IPS-20b (cell line): ENCODE results near the gene ASB9.

Experiments used
- H3K27ac ChIP-seq: one replicate; pipeline ENCODE4 v1.5.1; 2013; ENCODE audit warnings: low read length
- H3K27me3 ChIP-seq: 2 replicates; pipeline ENCODE4 v1.6.1; 2013; ENCODE audit warnings: mild to moderate bottlenecking, low read length, inconsistent platforms; ENCODE audit not compliant: insufficient read depth
- H3K36me3 ChIP-seq: 2 replicates; pipeline ENCODE4 v1.6.1; 2013; ENCODE audit warnings: low read depth, mild to moderate bottlenecking, inconsistent platforms, low read length, moderate library complexity; ENCODE audit not compliant: insufficient read depth
- H3K4me1 ChIP-seq: 2 replicates; pipeline ENCODE4 v1.6.1; 2013; ENCODE audit warnings: mild to moderate bottlenecking, control low read depth, inconsistent platforms, low read length, moderate library complexity; ENCODE audit not compliant: insufficient read depth
- H3K4me3 ChIP-seq: 2 replicates; pipeline ENCODE4 v1.5.1; 2013; ENCODE audit warnings: mild to moderate bottlenecking, low read length, inconsistent platforms
- H3K9ac ChIP-seq: 2 replicates; pipeline ENCODE4 v1.6.1; 2013; ENCODE audit warnings: low read depth, mild to moderate bottlenecking, inconsistent platforms, low read length, moderate library complexity
- H3K9me3 ChIP-seq: 2 replicates; pipeline ENCODE4 v1.6.1; 2013; ENCODE audit warnings: mild to moderate bottlenecking, low read depth, low read length, inconsistent platforms; ENCODE audit not compliant: insufficient read depth

Gene ASB9

GRCh38 chrX:15240414-15240813 lies 29.5 kb downstream of the ASB9 start:
- Histone ChIP-seq H3K4me3 (no peak overlapping the region), H3K9me3 (no peaks in the 10 kb centered on the region), H3K36me3 (no peaks in the 10 kb centered on the region), H3K27me3 (no peaks in the 10 kb centered on the region), H3K9ac (no peak overlapping the region), H3K27ac (no peak overlapping the region), H3K4me1 (no peaks in the 10 kb centered on the region)

GRCh38 chrX:15236146-15236545 lies 33.7 kb downstream of the ASB9 start:
- Histone ChIP-seq H3K4me3 (no peak overlapping the region), H3K4me1 (no peaks in the 10 kb centered on the region), H3K27ac (no peak overlapping the region), H3K27me3 (no peaks in the 10 kb centered on the region), H3K9me3 (no peaks in the 10 kb centered on the region), H3K36me3 (no peaks in the 10 kb centered on the region), H3K9ac (no peak overlapping the region)

GRCh38 chrX:15235001-15235400 lies 34.9 kb downstream of the ASB9 start:
- no peak overlapping the region for H3K27ac ChIP-seq
- no peak overlapping the region for H3K9ac ChIP-seq
- no peaks in the 10 kb centered on the region for H3K27me3 ChIP-seq
- no peak overlapping the region for H3K4me3 ChIP-seq
- no peaks in the 10 kb centered on the region for H3K36me3 ChIP-seq
- H3K9me3 ChIP-seq, result no peaks in the 10 kb centered on the region
- no peaks in the 10 kb centered on the region for H3K4me1 ChIP-seq

- H3K27me3 ChIP-seq, result no peaks in the 10 kb centered on the region
- no peaks in the 10 kb centered on the region for H3K9me3 ChIP-seq
- no peaks in the 10 kb centered on the region for H3K4me1 ChIP-seq
- H3K9ac ChIP-seq, result no peak overlapping the region
- no peak overlapping the region for H3K27ac ChIP-seq
- no peaks in the 10 kb centered on the region for H3K36me3 ChIP-seq
- no peak overlapping the region for H3K4me3 ChIP-seq
Measured at GRCh38 chrX:15233416-15234015, 36.4 kb downstream of the ASB9 start.

GRCh38 chrX:15224747-15225146 lies 45.1 kb downstream of the ASB9 start:
- Histone ChIP-seq H3K27me3 (no peaks in the 10 kb centered on the region), H3K9ac (no peak overlapping the region), H3K27ac (no peak overlapping the region), H3K4me3 (no peak overlapping the region), H3K4me1 (no peaks in the 10 kb centered on the region), H3K36me3 (no peaks in the 10 kb centered on the region), H3K9me3 (no peaks in the 10 kb centered on the region)

DNA sequence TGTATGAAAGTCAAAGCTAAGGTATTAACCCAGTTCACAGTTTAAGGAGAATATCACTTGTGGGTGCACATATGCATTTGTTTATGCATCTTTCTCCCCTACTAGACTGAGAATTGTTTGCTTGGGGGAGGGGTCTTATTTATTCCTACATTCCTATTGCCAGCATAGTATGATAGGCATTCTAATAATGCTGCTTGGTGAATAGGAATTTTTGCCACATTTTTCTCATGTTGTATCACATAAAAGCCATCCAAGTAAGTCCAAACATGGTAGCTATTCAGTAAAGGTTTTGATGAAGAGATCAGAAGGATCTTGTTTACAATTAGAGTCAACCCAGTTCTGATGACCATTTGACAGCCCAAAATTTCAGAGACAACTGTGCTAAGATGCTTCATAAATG lies 48.6 kb downstream of the ASB9 start:
- H3K9ac ChIP-seq, result no peak overlapping the region
- H3K4me1 ChIP-seq, result no peaks in the 10 kb centered on the region
- no peaks in the 10 kb centered on the region for H3K9me3 ChIP-seq
- H3K27ac ChIP-seq, result no peak overlapping the region
- no peaks in the 10 kb centered on the region for H3K27me3 ChIP-seq
- H3K4me3 ChIP-seq, result no peak overlapping the region
- H3K36me3 ChIP-seq, result no peaks in the 10 kb centered on the region

DNA sequence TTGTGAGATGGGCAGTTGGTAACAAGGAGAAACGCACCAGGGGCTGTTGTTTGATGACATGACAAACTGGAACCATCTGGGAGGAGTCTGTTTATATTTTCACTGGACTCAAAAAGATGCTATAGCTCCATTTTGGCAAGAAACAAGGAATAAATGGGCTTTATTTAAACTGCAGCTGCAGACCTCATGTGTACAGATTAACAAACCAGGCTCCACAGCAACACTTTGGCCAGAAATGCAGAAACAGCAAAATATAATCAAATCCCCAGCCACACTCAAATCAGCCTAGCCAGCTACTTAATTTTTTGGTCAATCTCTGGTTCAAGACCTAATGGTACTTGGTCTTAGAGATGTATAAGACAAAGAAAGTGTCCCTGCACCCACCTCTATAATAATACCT lies 52.7 kb downstream of the ASB9 start:
- Histone ChIP-seq H3K27me3 (no peaks in the 10 kb centered on the region; the same call in 1 of the 2 replicates), H3K4me3 (no peak overlapping the region), H3K36me3 (no peaks in the 10 kb centered on the region), H3K4me1 (no peaks in the 10 kb centered on the region), H3K9me3 (no peaks in the 10 kb centered on the region), H3K27ac (no peak overlapping the region), H3K9ac (no peak overlapping the region)

DNA sequence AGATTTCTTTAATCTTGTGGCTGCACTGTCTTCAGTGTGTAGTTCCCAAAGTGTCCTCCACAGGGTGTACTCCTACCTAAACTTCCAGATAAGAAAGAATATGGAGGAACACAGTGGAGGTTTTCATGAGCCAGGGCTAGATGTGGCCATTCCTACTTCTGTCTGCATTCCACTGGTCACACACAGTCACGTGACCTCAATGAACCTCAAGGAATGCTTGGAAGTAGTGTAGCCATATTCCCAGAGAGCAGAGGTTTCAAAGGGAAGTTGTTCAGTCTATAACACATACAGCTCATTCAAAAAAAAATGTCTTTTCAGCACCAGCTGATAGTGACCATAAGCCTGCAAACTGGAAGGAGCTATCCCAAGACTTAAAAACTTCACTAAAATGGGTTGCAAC lies 53.6 kb downstream of the ASB9 start:
- Histone ChIP-seq H3K27me3 (no peaks in the 10 kb centered on the region; the same call in 1 of the 2 replicates), H3K4me1 (no peaks in the 10 kb centered on the region), H3K27ac (no peak overlapping the region), H3K9me3 (no peaks in the 10 kb centered on the region), H3K9ac (no peak overlapping the region), H3K4me3 (no peak overlapping the region), H3K36me3 (no peaks in the 10 kb centered on the region)

DNA sequence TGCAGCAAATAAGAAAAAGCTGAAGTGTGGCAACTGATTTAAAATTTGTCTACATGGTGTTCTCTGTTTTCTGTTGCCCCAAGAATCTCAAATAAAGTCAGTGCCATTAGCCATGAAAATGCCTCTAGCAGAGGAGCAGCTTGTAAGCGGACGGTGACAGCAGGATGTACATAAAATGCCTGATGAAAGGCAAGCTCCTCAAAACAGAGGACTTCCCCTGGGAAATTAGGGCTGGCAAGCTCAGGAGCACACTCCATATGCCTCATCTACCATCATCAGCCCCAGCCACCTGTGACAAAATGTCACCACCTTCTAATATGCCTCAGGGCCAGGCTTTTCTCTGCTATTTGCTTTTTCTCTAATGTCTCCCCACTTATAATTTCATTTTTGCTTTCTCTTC lies 54.5 kb downstream of the ASB9 start:
- H3K27me3 ChIP-seq, result no peaks in the 10 kb centered on the region; the same call in 1 of the 2 replicates
- no peak overlapping the region for H3K9ac ChIP-seq

DNA sequence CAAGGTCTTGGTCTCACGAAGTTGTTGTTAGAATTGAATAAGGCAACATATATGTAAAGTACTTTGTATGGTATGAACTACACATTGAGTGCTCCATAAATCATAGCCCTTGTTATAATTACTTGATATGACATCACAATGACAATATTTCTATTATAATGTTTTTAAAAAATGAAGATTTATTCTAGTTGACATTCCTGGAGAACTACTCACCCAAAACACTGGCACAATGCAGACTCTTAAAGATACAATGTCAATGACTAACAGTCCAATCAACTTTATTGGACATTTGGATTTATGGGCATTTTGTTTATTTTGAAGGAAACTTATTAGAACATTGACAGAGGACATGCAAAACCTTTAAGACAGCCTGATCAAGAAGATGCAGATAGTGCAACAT lies 55.3 kb downstream of the ASB9 start:
- no peak overlapping the region for H3K4me3 ChIP-seq
- no peaks in the 10 kb centered on the region; the same call in 1 of the 2 replicates for H3K27me3 ChIP-seq
- no peaks in the 10 kb centered on the region for H3K9me3 ChIP-seq
- no peak overlapping the region for H3K27ac ChIP-seq
- H3K36me3 ChIP-seq, result no peaks in the 10 kb centered on the region
- H3K9ac ChIP-seq, result no peak overlapping the region
- H3K4me1 ChIP-seq, result no peaks in the 10 kb centered on the region

More for the DNA sequence above, 54.5 kb downstream of the ASB9 start:
- no peaks in the 10 kb centered on the region for H3K4me1 ChIP-seq
- no peaks in the 10 kb centered on the region for H3K36me3 ChIP-seq
- H3K9me3 ChIP-seq, result no peaks in the 10 kb centered on the region
- H3K27ac ChIP-seq, result no peak overlapping the region
- no peak overlapping the region for H3K4me3 ChIP-seq

- Histone ChIP-seq H3K27me3 (no peaks in the 10 kb centered on the region), H3K9me3 (no peaks in the 10 kb centered on the region), H3K36me3 (no peaks in the 10 kb centered on the region), H3K9ac (no peak overlapping the region), H3K4me3 (no peak overlapping the region), H3K27ac (no peak overlapping the region), H3K4me1 (no peaks in the 10 kb centered on the region)
Measured at GRCh38 chrX:15209096-15209495, 60.8 kb downstream of the ASB9 start.

DNA sequence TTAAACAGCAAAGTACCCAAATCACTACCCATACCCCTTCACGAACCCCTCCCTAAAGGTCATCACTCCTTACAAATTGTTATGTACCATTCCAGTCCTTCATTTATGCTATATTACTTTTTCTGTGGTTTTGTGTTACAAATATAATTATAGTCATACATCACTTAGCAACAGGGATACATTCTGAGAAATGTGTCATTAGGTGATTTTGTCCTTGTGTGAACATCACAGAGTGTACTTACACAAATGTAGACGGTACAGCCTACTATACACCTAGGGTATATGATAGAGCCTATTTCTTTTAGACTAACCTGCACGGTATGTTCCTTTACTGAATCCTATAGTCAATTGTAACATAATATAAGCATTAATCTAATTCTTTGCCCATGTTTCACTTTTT lies 61.9 kb downstream of the ASB9 start:
- Histone ChIP-seq H3K4me3 (no peak overlapping the region), H3K9me3 (no peaks in the 10 kb centered on the region), H3K4me1 (no peaks in the 10 kb centered on the region), H3K36me3 (no peaks in the 10 kb centered on the region), H3K27ac (no peak overlapping the region), H3K27me3 (no peaks in the 10 kb centered on the region), H3K9ac (no peak overlapping the region)
